Fibroblast of upper back skin (primary cell): Measurements from ENCODE around the gene OBSCN.
A peak's percentile ranks its signal among the peaks of the same experiment; 100 is the strongest.
"Not testable (repeated sequence)": the region's sequence is repeated elsewhere in the genome, so short reads cannot be mapped to it uniquely, and the experiment has no call there.

Experiments used
- DNase-seq: peaks from one replicate; pipeline ENCODE4 v3.0.0-alpha.2; 2013

OBSCN gene

DNA sequence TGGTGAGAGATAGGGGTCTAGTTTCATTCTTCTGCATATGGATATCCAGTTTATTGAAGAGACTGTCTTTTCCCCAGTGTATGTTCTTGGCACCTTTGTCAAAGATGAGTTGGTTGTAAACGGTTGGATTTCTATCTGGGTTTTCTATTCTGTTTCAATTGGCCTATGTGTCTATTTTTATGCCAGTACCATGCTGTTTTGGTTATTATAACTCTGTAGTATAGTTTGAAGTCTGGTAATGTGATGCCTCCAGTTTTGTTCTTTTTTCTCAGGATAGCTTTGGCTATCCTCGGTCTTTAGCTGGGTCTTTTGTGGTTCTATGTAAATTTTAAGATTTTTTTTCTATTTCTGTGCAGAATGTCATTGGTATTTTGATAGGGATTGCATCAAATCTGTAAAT lies 19.6 kb upstream of the OBSCN start:
- not testable (repeated sequence) for DNase-seq

DNA sequence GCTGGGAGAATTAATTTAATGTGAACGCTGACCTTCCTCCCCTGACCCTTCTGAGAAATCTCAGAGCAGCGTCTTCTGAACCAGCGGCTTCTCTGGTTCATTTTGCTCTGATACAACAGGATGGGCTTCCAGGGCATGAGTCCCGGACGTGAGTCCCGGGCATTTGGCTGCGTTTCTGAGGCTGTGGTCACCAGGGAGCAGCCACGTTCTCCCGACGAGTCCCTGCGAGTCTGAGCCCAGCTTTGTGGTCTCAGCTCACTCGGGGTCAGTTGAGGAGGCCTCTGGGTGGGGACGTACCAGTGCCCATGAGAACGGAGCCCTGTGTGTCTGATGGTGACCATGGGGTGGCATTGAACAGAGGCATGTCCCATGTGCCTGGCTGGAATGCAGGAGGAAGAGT lies 17.7 kb upstream of the OBSCN start:
- DNase-seq: no peak

DNA sequence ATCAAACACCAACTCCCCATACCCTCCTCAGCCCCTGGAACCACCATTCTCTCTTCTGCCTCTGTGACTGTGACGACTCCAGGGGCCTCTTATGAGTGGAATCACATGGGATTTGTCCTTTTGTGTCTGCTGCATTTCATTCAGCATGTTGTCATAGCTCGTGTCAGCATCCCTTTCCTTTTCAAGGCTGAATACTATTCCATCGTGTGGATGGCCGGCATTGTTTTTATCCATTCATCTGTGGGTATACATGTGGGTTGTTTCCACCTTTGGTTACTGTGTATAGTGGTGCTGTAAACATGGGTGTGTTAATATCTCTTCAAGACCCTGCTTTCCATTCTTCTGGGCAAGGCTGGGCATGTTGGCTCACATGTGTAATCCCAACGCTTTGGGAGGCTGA lies 17.1 kb upstream of the OBSCN start:
- DNase-seq: no peak

DNA sequence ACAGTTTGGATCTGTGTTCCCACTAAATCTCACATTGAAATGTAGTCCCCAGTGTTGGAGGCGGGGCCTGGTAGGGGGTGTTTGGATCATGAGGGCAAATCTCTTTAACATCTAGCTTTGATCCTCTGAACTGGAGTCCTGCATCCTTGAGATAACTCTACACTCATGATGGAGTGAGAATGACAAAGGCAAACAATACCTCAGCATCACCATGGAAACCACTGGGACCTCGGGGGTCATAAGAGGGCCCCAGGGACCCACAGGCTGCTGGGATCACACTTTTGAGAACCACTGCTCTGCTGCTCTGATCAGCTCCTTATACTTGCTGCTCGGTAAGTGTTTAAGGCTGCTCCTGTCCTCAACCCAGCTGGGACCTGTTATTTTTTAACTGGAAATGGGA lies 13.4 kb upstream of the OBSCN start:
- no peak for DNase-seq

DNA sequence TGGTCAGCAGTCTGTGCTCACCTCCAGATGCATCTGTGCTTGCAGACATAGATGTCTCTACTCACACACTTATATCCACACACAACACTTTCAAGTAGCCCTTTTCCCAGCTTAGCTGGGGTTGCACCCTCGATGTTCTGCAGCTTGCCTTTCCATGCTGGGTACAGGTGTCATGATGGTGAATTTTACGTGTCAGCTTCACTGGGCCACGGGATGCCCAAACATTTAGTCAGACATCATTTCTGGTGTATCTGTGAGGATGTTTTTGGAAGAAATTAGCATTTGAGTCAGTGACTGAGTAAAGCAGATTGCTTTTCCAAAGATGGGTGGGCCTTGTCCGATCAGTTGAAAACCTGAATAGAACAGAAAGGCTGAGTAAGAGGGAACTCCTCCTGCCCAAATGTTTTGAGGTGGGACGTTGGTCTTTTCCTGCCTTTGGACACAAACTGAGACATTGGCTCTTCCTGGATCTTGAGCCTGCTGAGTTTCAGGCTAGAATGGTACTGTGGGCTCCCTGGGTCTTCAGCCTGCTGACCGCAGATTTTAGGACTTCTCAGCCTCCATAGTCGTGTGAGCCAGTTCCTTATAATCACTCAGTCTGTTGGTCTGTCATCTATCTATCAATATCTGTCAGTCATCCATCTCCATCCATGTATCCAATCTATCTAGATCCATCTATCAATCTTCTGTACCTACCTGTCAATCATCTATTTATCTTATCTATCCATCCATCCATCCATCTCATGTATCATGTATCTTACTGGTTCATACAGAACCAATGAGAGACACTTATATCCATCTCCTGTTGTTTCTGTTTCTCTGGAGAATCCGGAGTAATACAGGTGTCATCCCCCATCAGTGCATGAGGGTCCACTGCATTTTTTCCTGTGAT lies 12.7 kb upstream of the OBSCN start:
- DNase-seq: no peak

DNA sequence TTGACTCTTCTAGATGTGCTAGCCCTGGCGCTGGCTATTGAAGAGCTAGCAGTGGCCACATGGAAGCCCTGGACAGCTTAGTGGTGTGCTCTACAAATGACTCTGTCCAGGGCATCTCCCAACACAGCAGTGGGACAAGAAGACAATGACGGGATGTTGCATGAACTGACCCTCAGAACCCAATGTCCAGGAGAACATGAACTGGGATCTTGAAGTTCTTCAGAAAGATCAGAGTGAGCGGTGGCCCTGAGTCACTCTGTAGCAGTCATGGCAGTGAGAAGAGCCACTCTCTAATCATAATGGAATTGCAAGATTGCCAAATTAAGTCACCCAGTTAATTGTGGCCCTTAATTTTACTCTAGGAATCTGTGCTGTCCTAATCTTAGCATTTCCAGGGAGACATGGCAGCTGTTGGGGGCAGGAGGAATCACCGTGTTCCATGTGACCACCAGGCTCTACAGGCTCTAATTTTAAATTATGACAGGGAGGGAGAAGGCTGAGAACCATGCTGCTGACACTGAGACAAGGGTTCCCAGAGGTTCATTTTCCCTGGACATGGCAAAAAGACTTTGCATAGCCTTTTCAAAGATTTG lies 10.2 kb upstream of the OBSCN start:
- DNase-seq: no peak

DNA sequence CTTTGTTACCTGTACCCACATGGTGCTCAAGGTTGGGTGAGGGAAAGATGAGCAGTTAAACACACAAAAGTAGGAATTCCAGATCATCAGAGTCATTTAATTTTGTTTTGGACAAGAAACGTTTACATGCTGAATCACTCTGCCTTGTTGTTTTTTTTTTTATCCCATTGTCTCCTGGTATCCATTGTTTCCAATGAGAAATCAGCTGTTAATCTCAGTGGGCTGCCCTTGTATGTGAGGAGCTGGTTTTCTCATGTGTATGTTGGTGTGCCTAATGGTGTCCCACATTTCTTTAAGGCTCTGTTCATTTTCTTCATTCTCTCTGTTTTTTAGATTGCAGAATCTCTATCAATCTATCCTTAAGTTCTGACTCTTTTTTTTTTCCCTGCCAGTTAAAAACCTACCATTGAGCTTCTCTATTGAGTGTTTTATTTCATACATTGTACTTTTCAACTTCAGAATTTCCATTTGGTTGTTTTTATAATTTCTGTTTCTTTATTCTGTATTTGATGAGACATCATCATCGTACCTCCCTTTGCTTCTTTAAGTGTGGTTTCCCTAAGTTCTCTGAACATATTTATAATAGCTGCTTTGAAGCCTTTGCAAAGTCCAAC lies 8.8 kb upstream of the OBSCN start:
- DNase-seq: no peak

DNA sequence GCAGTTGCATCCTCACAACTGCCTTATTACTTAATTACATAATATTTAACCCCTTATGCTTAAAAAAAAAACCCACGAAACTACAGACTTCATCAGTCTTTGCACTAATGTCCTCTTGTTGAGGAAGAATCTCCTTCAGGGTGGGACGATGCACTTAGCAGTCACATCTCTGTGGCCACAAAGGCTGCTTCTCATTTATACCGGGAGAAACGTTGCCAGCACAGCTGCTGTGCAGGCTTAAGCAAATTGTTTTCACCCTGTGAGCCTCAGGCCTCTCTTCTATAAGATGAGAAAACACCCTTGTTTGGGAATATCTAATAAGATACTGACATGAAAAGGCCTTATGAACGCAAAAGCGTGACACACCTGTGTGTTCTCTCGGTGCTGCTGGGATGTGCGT lies 2.9 kb upstream of the OBSCN start:
- DNase-seq: no peak

DNA sequence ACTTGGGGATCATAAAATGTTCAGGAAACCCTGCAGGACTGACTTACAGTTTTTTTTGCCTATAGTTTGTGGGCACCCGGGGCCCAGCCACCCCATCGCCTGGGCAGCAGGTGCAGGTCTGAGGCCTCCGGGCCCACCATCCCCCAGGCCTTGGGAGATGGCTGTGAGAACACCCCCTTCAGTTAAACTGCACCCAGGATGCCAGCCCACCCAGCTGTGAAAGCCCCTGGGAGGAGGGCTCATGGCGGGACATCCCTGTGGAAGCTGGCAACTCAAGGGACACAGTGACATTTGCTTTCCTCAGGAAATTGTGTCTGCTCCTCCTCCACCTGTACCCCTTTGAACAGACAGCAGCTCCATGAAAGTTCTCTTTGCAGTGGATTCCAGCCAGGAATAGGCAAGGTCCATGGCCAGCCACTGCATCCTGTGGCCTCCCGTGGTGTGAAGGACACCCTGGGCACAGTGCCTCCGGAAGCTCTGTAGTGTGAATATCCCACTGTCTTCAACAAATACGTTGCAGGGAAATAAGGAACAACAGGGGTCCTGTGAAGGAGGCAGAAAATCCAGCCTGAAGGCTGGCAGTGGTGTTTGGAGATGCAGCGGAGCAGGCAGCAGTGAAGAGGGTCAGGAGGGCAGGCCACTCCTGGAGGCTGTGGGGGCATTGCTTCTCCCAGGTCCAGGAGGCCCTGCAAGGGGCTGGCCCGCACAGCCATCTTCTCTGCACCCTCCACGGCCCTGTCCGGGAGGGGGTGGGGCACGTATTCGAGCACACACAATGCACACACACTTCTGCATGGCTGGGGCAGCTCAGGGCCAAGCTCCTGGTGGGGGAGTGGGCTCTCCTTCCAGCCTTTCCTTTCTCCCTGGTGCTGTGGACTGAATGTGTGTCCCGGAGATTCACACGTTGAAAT lies 2.1 kb upstream of the OBSCN start:
- DNase-seq: no peak

DNA sequence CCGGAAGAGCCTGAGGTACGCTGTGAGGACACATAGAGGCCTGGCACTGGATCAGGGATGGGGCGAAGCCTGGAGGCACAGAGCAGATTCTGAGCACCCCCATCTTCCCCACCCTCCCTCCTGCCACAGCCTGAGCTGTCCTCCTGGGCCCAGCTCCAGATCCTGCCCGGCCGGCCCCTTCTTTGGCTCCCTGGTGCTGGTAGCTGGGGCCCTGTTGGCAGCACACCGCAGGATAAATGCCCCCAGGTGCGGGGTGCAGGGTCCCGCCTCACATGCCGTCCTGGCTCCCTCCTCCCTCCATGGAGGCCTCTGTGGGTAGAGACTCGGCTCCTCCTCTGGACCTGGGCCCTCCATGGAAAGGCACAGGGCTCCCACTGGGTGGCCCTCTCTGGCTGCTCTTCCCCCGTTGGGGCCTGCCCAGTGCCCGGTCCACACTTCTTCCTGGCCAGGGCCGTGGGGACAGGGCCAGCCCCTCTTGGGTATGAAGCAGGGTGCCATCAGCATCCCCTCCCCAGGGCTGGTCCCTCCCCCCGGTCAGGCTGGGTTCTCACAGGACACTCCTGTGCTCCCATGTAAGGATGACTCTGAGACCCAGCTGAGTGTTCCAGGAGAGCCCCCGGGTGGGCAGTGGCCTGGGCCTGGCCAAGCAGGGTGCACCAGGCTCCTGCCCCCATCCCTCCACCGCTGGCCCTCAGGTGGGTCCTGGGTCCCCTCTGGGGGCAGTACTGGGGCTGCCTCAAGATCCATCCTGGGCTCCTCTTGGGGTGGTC lies 1.1 kb upstream of the OBSCN start:
- DNase-seq: no peak

DNA sequence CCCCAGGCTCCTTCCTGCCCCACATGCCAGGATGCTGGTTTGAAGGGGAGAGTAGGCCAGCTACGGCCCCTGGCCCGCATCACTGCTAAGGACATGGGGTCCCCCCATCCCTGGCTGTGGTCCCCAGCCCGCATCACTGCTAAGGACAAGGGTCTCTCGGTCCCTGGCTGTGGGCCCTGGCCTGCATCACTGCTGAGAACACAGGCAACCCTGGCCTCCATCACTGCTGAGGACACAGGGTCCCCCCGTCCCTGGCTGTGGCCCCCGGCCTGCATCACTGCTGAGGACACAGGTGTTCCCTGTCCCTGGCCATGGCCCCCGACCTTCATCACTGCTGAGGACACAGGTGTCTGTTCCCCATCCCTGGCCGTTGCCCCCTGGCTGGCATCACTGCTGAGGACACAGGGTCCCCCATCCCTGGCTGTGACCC lies 448 bp upstream of the OBSCN start:
- DNase-seq: no peak

DNA sequence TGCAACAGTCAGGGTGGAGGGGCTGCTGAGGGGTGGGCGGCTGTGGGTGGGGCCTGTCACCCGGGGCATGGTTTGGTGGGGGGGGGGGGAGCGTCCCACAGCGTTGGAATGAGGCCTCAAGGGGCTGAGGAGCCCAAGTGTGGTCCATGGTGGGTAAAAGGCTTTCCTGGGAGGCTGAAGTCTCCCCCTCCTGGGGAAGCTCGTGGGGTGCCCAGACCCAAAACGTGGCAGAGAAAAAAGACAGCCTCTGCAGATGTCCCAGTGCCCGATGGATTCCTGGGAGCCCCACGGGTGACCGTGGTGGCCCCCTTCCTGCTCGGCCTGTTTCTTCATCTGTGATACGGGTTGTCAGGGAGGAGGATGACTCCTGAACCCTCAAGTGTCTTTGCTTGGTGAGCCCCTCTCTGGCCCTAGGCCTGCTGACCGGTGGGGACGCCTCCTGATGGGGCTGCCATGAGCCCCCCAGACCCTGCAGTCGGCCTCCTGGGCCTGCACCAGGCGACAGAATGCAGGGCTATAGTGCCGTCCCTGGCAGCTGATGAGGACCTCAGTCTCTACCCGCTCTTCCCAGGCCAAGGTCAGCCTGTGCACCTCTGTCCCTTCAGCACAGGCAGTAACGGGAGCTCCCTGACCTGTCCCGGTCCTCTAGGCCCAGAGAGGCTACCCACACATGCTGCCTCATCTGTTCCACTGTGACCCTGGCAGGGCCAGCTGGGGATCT lies 1.1 kb downstream of the OBSCN start:
- no peak for DNase-seq

DNA sequence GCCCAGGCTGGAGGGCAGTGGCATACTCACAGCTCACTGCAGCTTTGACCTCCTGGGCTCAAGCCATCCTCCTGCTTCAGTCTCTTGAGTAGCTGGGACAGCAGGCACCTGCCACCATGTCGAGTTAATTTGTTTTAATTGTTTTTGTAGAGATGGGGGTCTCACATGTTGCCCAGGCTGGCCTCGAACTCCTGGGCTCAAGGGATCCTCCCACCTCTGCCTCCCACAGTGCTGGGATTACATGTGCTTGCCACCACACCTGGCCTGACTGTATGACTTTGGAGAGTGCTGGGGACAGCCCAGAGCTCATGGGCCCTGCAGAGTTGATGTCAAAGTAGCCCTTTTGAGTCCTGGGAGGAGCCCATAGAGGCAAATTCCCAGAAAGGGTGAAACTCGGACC lies 1.8 kb downstream of the OBSCN start:
- no peak for DNase-seq

DNA sequence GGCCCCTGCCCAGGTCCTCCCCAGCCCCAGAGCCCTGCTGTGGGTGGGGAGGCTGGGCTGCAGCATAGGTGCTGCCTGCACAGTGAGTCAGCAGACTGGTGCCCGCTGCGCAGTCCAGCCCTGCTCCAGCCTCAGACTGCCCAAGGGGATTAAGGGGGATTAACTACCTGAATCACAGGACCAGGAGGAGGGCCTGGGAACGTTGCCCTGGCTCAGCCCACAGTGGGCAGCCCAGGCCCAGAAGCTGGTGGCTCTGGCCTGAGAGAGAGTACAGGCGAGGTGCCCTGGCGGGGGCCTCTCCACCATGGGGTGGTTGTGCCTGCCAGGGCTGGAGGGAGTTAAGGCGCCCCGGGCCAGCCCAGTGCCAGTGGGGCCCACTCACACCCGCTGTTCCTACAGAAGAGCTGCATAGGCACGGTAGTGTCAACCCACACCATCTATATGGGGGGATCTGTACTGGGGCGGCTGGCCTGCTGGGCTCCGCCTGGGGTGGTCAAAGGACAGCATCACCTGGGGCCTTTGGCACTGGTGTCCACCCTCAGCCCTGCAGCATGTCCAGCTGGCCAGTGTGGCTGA lies 2.3 kb downstream of the OBSCN start:
- no peak for DNase-seq

DNA sequence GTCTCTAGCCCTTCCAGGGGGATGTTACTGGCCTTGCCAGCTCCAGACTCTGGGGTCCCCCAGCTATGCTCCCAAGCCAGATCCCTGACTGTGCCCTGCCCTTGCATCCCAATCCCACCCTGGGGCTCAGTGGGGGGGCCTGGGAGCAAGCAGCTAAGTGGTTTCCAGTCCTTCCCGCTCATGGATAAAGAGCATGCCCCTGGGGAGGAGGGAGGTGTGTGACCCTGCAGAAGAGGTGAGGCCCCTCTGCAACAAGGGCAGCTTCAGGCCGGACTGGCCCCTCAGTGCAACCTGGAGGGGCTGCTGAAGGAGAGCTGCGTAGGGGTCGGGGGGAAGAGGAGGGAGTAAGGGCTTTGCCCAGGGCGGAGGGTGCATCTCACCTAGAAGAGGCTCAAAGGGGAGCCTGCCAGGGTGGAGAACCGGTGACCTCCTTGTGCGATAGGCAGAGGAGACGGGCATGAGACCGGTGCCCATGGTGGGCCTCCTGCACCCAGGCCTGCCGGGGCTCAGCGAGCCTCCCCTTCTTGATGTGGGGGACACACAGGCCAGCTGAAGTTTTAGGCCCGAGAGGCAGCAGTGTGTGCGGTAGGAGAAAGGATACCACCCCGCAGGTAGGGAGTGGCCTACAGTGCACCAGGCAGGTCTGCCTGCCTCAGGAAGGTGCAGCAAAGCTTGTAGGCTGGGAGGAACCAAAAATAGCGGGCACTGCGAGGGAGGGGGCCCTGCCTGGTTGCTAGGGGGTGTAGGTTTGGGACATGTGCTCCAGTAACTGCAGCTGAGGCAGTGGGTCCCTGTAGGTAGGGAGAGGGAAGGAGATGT lies 3.1 kb downstream of the OBSCN start:
- DNase-seq: no peak

DNA sequence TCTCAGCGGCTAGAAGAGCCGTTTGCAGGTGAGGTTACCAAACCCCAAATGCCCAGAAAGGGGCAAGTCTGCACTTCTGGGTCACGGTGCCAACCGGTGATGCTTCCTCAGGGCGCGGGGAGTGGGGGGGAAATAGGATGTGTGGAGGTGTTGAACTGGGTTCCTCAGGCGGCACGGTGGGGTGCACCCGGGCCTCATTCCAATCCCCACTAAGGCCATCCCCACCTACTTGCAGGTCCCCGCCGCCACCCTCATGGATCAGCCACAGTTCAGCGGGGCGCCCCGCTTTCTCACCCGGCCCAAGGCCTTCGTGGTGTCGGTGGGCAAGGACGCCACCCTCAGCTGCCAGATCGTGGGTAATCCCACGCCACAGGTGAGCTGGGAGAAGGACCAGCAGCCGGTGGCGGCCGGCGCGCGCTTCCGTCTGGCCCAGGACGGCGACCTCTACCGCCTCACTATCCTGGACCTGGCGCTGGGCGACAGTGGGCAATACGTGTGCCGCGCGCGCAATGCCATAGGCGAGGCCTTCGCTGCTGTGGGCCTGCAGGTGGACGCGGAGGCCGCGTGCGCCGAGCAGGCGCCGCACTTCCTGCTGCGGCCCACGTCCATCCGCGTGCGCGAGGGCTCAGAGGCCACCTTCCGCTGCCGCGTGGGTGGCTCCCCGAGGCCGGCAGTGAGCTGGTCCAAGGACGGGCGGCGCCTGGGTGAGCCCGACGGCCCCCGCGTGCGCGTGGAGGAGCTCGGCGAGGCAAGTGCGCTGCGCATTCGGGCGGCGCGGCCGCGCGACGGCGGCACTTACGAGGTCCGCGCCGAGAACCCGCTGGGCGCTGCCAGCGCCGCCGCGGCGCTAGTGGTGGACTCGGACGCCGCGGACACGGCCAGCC lies 3.9 kb downstream of the OBSCN start:
- DNase-seq: no peak

DNA sequence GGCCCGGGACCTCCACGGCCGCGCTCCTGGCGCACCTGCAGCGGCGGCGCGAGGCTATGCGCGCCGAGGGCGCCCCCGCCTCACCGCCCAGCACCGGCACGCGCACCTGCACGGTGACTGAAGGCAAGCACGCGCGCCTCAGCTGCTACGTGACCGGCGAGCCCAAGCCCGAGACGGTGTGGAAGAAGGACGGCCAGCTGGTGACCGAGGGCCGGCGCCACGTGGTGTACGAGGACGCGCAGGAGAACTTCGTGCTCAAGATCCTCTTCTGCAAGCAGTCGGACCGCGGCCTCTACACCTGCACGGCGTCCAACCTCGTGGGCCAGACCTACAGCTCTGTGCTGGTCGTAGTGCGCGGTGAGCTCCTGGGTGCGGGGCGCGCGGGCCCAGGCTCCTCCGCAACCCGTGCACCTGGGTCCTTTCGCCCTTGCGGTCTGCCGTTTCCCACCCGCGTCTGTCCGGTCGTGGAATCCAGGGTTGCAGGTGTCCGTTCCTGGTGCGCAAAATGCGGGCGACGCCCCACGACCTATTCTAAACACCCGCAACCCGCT lies 4.6 kb downstream of the OBSCN start:
- no peak for DNase-seq

DNA sequence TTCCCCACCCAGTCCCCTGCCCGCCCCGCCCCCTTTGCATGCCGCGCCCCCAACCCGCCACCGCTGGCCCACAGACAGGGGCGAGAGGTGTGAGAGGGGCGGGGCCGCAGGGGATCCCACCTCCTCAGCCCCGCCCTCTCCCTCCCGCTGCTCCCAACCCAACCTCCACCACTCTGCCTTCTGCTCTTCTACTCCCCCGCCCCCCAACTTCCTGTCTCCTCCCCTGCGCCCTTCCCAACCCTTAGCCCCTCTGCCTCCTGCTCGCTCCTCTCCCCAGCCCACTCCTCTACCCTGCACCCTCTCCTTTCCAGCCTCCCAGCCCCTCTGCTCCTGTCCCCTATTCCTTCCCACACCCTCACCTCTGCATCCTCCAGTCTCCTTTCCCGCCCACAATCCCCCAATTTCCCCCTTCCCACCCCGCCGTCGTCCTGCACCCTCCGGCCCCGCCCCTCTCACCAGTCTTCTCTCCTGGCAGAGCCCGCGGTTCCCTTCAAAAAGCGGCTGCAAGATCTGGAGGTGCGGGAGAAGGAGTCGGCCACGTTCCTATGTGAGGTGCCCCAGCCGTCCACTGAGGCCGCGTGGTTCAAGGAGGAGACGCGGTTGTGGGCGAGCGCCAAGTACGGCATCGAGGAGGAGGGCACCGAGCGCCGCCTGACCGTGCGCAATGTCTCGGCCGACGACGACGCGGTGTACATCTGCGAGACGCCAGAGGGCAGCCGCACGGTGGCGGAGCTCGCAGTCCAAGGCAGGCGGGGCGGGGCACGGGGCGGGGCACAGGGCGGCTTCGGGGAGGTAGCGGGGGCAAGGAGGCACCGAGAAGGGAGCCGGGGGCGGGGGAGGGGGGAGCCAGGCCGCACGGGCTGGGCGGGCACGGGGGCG lies 5.4 kb downstream of the OBSCN start:
- DNase-seq: peak; percentile 70
